KOPT-K1 (cell line): ENCODE results near the gene GPR68.
A peak's percentile ranks its signal among the peaks of the same experiment; 100 is the strongest.
"Not testable (repeated sequence)": the region's sequence is repeated elsewhere in the genome, so short reads cannot be mapped to it uniquely, and the experiment has no call there.

Source experiments
- H3K27ac ChIP-seq: fragments of 200-600 bp; sonication (generic); 2 replicates; pipeline ENCODE4 v1.5.1; 2016; ENCODE audit warnings: antibody characterized with exemption, mild to moderate bottlenecking, low read depth, low read length; ENCODE audit not compliant: poor library complexity, severe bottlenecking
- H3K36me3 ChIP-seq: fragments of 200-600 bp; sonication (generic); 2 replicates; pipeline ENCODE4 v1.5.1; 2017; ENCODE audit warnings: antibody characterized with exemption, mild to moderate bottlenecking, low read length, moderate library complexity; ENCODE audit not compliant: insufficient read depth
- H3K9me3 ChIP-seq: fragments of 200-600 bp; sonication (generic); 2 replicates; pipeline ENCODE4 v1.5.1; 2017; ENCODE audit warnings: antibody characterized with exemption, low read length, mild to moderate bottlenecking; ENCODE audit not compliant: insufficient read depth, poor library complexity, severe bottlenecking

GPR68 gene

DNA sequence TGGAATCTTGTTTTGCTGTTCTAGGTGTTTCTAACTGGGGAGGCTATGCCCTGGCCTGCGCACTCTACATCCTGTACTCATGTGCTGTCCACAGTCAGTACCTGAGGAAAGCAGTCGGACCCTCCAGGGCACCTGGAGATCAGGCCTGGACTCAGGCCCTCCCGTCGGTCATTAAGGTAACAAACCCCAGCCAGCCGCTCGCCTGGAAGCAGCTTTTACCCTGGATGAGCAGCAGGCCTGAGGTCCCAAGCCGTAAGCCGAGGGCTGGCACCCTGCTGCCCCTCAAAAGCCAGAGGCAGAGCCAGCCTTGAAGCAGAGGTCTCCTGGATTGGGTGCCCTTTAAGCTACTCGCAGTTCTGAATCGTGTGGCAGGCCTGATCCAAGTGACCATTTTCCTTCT lies 29.1 kb downstream of the GPR68 start:
- H3K36me3 ChIP-seq = peaks cover 86% of the 10 kb centered on the region
- H3K9me3 ChIP-seq = no peaks in the 10 kb centered on the region
- no peak overlapping the region for H3K27ac ChIP-seq

DNA sequence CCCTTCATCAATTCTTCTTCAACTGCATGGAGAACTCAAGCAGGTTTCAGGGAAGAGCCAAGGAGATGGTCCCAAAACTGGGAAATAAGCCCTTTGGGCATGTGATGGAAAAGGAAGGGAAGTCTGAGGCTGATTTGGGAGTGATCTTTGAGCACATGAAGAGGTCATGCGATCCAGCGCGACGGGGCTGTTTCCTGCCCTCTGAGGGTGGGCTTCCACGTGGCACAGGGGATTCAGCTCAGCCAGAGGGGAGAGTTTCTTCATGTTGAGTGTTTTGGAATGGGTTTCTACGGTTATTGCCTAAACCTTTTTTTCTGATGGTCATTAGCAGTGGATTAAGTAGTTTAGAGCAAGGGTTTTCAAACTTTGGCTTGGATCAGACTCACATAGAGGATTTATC lies 30.2 kb downstream of the GPR68 start:
- Histone ChIP-seq H3K9me3 (no peaks in the 10 kb centered on the region), H3K36me3 (peaks cover 87% of the 10 kb centered on the region)

DNA sequence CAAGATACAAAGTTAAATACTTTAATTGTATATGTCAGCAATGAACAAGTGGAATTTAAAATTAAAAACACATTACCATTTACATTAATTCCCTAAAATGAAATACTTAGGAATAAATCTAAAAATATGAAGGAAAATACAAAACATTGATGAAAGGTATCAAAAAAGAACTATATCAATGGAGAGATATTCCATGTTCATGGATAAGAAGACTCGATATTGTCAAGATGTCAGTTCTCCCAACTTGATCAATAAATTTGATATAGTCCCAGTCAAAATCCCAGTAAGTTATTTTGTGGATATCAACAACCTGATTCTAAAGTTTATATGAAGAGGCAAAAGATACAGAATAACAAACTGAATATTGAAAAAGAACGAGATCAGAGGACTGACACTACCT lies 33.5 kb downstream of the GPR68 start:
- Histone ChIP-seq H3K36me3 (peaks cover 88% of the 10 kb centered on the region), H3K9me3 (no peaks in the 10 kb centered on the region), H3K27ac (no peak overlapping the region)

More for the DNA sequence above, 30.2 kb downstream of the GPR68 start:
- H3K27ac ChIP-seq = no peak overlapping the region

DNA sequence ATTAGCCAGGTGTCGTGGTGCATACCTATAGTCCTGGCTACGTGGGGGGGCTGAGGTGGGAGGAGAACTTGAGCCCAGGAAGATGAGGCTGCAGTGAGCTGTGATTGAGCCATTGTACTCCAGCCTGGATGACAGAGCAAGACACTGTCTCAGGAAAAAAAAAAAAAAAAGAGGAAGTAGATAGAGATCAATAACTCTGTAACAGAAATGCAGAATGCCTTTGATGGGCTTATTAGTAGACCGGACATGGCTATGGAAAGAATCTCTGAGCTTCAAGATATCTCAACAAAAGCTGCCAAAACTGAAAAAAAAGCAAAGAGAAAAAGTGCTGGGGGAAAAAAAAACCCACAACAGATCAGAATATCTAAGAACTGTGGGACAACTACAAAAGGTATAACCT lies 37.5 kb downstream of the GPR68 start:
- Histone ChIP-seq H3K36me3 (peaks cover 98% of the 10 kb centered on the region), H3K9me3 (no peaks in the 10 kb centered on the region), H3K27ac (no peak overlapping the region)

DNA sequence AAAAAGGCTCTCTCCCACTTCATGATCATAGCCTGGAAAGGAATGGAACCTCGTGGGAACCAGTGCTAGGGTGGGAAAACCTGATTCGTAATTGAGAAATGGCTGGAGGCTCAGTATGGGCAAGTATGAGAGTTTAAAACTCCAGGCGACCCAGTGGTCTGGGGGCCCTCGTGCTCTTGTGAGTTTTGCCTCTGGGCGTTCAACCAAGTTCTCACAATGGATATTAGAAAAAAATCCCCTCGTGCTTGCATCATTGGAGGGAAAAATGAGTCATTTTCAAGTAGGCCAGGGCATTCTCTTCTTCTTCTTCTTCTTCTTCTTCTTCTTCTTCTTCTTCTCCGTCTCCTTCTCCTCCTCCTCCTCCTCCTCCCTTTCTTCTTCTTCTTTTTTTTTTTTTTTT lies 39.0 kb downstream of the GPR68 start:
- Histone ChIP-seq H3K36me3 (peaks cover 91% of the 10 kb centered on the region), H3K9me3 (peaks cover 6% of the 10 kb centered on the region), H3K27ac (no peak overlapping the region)

DNA sequence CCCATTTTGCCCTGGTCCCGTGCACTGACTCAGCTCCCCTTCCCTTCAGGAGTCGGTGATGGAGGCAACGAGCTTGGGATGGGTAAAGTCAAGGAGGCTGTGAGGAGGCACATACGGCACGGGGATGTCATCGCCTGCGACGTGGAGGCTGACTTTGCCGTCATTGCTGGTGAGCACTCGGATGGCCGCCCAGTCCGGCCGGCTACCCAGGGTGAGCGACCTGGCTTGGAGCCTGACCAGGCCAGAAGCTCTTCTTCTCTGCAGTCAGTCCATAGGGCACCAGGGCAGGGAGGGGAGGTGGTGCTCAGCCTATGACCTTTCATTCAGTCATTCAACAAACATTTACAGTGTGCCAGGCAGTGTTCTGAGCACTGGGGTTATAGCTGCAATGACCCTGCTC lies 39.8 kb downstream of the GPR68 start:
- no peak overlapping the region for H3K27ac ChIP-seq
- H3K9me3 ChIP-seq = peaks cover 12% of the 10 kb centered on the region
- H3K36me3 ChIP-seq = peaks cover 91% of the 10 kb centered on the region

DNA sequence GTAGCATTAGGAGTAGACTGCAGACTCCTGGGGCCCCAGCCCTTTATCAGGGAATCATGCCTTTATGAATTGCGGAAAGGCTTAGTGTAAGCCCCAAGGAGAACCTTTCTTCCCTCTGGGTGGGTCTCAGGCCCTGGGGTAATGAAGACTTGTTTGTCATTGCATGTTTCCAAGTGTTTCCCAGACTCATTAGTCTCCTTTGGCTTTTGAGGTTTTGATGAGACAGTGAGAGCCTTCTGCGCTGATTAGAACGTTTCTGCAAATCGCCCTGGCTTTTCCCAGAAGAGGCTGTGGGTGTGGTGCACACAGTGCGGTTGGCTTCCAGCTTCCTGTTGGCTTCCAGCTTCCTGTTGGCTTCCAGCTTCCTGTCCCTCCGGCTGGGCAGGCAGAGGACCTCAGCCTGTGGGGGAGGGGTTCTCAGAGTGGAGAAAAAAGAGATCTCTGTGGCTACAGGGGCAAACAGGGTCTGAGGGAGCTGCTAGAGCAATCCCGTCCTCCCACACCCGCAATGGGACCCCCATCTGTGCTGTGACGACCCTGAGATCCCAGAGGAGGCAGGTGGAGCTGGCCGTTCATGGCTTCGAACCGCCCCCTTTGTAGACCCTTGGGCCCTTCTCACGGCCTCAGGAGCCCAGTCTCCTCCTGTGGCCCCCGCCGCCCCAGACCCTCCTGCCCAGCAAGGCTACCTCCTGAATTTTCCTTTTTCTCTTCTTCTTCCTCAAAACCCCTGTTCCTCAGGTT lies 42.1 kb downstream of the GPR68 start:
- Histone ChIP-seq H3K27ac (peak overlapping the region; percentile 32), H3K36me3 (peaks cover 93% of the 10 kb centered on the region), H3K9me3 (peaks cover 12% of the 10 kb centered on the region)

DNA sequence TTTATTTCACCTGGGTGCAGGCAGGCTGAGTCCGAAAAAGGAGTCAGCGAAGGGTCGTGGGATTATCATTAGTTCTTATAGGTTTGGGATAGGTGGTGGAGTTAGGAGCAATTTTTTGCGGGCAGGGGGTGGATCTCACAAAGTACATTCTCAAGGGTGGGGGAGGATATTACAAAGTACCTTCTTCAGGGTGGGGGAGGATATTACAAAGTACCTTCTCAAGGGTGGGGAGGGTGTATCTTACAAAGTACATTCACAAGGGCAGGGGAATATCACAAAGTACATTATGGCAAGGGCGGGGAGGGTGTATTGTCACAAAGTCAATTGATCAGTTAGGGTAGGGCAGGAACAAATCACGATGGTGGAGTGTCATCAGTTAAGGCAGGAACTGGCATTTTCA lies 43.7 kb downstream of the GPR68 start:
- H3K27ac ChIP-seq = not testable (repeated sequence)
- Histone ChIP-seq H3K36me3 (peaks cover 91% of the 10 kb centered on the region), H3K9me3 (peaks cover 12% of the 10 kb centered on the region)

DNA sequence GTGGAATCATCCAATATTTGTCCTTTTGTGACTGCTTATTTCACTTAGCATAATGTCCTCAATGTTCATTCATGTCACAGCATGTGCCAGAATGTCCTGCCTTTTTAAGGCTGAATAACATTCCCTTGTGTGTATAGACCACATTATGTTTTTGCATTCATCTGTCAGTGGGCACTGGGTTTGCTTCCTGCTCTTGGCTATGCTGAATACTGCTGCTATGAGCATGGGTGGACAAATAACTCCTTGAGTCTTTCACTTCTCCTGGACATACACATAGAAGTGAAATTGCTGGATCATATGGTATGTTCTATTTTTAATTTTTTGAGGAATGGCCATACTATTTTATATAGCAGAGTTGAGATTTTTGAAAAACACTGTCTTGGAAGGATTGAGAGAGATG lies 46.9 kb downstream of the GPR68 start:
- Histone ChIP-seq H3K27ac (no peak overlapping the region), H3K9me3 (peaks cover 12% of the 10 kb centered on the region), H3K36me3 (peaks cover 82% of the 10 kb centered on the region)

DNA sequence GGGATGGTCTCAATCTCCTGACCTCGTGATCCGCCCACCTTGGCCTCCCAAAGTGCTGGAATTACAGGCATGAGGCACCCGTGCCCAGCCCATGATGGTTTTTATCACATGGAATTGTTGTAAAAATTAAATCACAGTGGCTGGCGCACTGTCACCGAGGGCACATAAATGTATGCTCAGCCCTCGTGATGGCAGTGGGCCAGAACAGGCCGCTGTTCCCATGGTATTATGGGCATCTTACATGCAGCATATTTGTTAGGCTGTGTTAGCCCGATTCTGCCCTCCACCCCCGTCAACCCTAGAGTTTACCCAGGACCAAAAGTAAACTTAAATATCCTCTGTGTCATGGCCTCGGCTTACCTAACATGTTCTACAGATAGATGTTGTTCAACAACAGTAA lies 48.6 kb downstream of the GPR68 start:
- Histone ChIP-seq H3K27ac (no peak overlapping the region), H3K36me3 (peaks cover 90% of the 10 kb centered on the region), H3K9me3 (peaks cover 10% of the 10 kb centered on the region)

DNA sequence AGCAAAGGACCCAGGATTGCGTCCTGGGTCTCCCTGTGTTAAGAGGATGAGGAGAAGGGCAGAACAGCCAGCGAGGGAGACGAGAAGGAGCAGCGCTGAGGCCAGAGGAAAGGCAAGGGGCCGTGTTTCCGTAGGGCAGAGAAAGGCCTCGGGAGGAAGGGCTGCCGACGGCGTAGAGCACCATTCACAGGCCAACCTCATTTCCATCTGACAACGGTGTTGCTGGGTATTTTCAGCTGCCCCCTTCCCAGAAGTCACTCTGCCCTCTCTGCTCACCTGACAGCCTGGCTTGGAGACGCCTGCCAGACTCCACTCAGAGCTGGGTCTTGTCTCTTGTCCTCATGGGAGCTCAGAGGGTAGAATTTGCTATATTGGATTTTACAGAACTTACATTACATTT lies 51.4 kb downstream of the GPR68 start:
- H3K9me3 ChIP-seq = no peaks in the 10 kb centered on the region
- no peak overlapping the region for H3K27ac ChIP-seq
- peaks cover 90% of the 10 kb centered on the region for H3K36me3 ChIP-seq

DNA sequence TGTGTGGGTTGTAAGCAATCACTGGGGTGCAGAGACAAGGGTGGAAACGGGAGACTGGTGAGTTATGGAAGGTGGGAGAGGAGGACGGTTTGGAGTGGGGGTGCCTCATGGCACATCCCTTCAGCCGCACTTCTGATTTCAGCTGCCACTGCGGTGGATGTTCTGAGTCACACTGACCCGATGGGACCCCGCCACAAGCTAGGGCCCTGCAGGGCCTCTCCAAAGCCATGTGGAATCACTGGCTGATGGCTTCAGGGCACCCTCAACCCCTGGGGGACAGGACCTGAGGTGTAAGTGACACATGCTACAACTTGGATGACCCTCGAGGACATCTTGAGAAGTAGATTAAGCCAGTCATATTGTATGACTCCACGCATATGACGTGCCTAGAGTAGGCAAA lies 53.7 kb downstream of the GPR68 start:
- Histone ChIP-seq H3K36me3 (peaks cover 91% of the 10 kb centered on the region), H3K27ac (no peak overlapping the region), H3K9me3 (no peaks in the 10 kb centered on the region)

DNA sequence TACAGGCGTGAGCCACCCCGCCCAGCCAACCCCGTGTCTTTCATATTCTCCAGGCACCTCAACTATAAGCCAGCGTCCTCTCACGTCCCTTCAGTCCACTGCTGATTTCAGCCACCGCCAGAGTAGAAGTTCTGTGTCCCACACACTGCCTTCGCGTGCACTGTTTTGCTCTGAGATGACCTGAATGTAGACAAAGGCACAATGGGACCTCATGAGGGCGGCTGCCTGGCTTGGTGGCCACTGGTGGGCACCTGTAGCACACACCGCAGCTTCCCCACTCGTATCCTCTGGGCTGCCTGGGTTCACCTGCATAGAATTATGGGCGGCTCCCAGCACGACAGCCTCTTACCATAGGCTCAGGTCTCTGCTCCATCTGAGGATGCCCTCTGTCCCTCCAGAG lies 57.2 kb downstream of the GPR68 start:
- peaks cover 96% of the 10 kb centered on the region for H3K36me3 ChIP-seq
- no peaks in the 10 kb centered on the region for H3K9me3 ChIP-seq
- no peak overlapping the region for H3K27ac ChIP-seq

DNA sequence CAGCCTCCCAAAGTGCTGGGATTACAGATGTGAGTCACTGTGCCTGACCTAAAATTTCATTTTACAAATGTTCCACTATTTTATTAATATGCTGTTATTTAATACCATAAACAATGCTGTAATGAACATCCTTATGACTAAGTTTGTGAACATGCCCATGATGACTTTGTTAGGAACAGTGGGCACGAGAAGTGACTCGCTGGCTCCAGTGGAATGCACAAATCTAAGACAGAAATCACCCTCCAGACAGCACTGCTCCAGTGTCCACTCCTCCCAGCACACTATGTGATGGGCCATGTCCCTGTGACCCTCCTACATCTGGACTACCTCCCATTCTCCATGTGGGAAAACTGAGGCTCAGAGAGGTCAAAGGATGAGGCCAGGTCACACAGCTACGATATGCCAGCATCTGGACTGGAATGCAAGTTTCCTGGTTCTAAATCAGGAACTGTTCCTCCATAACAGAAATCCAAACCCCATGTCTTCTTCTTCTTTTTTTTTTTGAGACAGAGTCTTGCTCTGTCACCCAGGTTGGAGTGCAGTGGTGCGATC lies 57.9 kb downstream of the GPR68 start:
- H3K9me3 ChIP-seq = no peaks in the 10 kb centered on the region
- peaks cover 96% of the 10 kb centered on the region for H3K36me3 ChIP-seq
- H3K27ac ChIP-seq = no peak overlapping the region

DNA sequence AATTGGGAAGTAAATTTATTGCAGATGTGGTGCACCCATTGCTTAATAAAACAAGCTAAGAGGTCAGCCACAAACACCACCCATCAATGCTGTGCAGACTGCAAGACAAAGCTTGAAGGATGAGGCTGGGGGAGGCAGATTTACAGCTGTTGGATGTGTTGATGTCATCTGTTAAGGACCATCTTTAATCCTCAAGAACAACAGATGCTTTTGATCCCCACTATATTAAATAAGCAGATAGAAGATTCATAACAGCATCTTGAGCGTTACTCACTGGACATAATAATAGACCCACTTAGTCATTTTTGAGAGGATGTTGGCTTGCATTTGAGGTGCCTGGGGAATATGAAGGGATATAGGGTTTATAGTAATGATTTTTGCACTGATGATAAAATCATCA lies 58.8 kb downstream of the GPR68 start:
- Histone ChIP-seq H3K27ac (no peak overlapping the region), H3K36me3 (peaks cover 96% of the 10 kb centered on the region), H3K9me3 (no peaks in the 10 kb centered on the region)

DNA sequence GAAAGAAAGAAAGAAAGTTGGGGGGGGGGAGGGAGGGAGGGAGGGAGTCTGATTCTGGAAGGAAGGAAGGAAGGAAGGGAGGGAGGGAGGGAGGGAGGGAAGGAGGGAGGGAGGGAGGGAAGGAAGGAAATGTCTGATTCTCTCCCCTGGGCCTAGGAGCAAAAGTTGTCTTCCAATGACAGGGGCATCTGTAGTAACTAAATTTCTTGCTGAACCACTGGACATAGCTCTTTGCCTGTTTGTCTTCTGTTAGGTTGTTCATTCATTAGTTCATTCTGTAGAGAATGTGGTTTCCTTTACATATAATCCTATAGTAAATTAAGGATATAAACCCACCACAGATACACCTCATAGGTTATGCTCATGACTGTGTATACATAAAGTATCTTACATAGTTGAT lies 59.9 kb downstream of the GPR68 start:
- Histone ChIP-seq H3K36me3 (peaks cover 93% of the 10 kb centered on the region), H3K27ac (no peak overlapping the region), H3K9me3 (no peaks in the 10 kb centered on the region)
